ENCODE results near the gene ZNF77. TPM values are rescaled to one million over a fixed set of nuclear protein-coding genes. Genes with fewer than 3 reads are reported as not detected.
A peak's percentile ranks its signal among the peaks of the same experiment; 100 is the strongest.
"Not testable (repeated sequence)": the region's sequence is repeated elsewhere in the genome, so short reads cannot be mapped to it uniquely, and the experiment has no call there.

Gene ZNF77
- total and polyA plus RNA-seq, 9 donors = 3.0 to 7.4 (median 5.2) TPM

- peak in 1 of 5 donors; percentile 0 for DNase-seq
- 88 to 92% (median 92%) methylated on average over 11 of the region's 11 CpGs for WGBS, 3 donors
- TF ChIP-seq CTCF (IDR thresholded peaks at IDR 0.05) (no peak), POLR2A (IDR thresholded peaks at IDR 0.05) (no peak), EP300 (IDR thresholded peaks at IDR 0.05) (no peak)
These were observed 38.8 kb downstream of the ZNF77 start for GRCh38 chr19:2905918-2906519.

GRCh38 chr19:2903326-2903725, 41.4 kb downstream of the ZNF77 start:
- H3K4me3 ChIP-seq; H3K36me3 ChIP-seq; intact Hi-C loops (cut with DNase I); H3K4me1 ChIP-seq (ENCODE audit: insufficient read depth); H3K27me3 ChIP-seq; DNase-seq; H3K27ac ChIP-seq; H3K9me3 ChIP-seq: not testable (repeated sequence)
- WGBS, 3 donors = 92 to 96% (median 93%) methylated on average over 13 of the region's 13 CpGs

More at GRCh38 chr19:2905918-2906519, 38.8 kb downstream of the ZNF77 start:
- H3K27ac ChIP-seq = no peak overlapping the region
- no peaks in the 10 kb centered on the region for H3K36me3 ChIP-seq
- H3K4me1 ChIP-seq (ENCODE audit: insufficient read depth) = peaks cover 6% of the 10 kb centered on the region
- H3K9me3 ChIP-seq = no peaks in the 10 kb centered on the region
- H3K27me3 ChIP-seq = no peaks in the 10 kb centered on the region
- intact Hi-C loops (cut with DNase I) = no loop called here
- no peak overlapping the region for H3K4me3 ChIP-seq

- WGBS, 3 donors = 80 to 86% (median 85%) methylated on average over 13 of the region's 13 CpGs
- Histone ChIP-seq H3K27ac (no peak overlapping the region), H3K4me1 (ENCODE audit: insufficient read depth) (peaks cover 8% of the 10 kb centered on the region), H3K27me3 (no peaks in the 10 kb centered on the region), H3K36me3 (no peaks in the 10 kb centered on the region), H3K9me3 (no peaks in the 10 kb centered on the region), H3K4me3 (no peak overlapping the region)
- DNase-seq = no peak
- intact Hi-C loops (cut with DNase I) = no loop called here
- no peak for TF ChIP-seq EP300 (IDR thresholded peaks at IDR 0.05)
- TF ChIP-seq POLR2A (IDR thresholded peaks at IDR 0.05) = no peak
- TF ChIP-seq CTCF (IDR thresholded peaks at IDR 0.05) = no peak
These were observed 42.1 kb downstream of the ZNF77 start for GRCh38 chr19:2902590-2903218.

GRCh38 chr19:2900296-2901252, 44.2 kb downstream of the ZNF77 start, which contains the start of gene ZNF57:
Gene ZNF57 (plus strand): TSS chr19:2900928. CDS start chr19:2901046, 118 bp downstream.
- TF ChIP-seq EP300 (IDR thresholded peaks at IDR 0.05) = no peak
- TF ChIP-seq POLR2A (IDR thresholded peaks at IDR 0.05) = no peak
- TF ChIP-seq CTCF (IDR thresholded peaks at IDR 0.05) = peak in 1 of 3 donors; percentile 14
- H3K4me3 ChIP-seq = peak within 1 kb of the TSS; percentile 56
- intact Hi-C loops (cut with DNase I) = no loop called here
- peaks cover 8% of the 10 kb centered on the region for H3K4me1 ChIP-seq (ENCODE audit: insufficient read depth)
- WGBS, 3 donors = 0 to 1% (median 0%) methylated on average over 79 to 99 of the region's 100 CpGs
- H3K27me3 ChIP-seq = no peaks in the 10 kb centered on the region
- H3K9me3 ChIP-seq = no peaks in the 10 kb centered on the region
- no peaks in the 10 kb centered on the region for H3K36me3 ChIP-seq
- DNase-seq = peak; percentile 99 to 100 (median 100)
- H3K27ac ChIP-seq = peak within 1 kb of the TSS in 1 of 2 donors; percentile 56

All from ovary (tissue), 9 donors.